Measurements from ENCODE around the gene NPEPL1.

DNA sequence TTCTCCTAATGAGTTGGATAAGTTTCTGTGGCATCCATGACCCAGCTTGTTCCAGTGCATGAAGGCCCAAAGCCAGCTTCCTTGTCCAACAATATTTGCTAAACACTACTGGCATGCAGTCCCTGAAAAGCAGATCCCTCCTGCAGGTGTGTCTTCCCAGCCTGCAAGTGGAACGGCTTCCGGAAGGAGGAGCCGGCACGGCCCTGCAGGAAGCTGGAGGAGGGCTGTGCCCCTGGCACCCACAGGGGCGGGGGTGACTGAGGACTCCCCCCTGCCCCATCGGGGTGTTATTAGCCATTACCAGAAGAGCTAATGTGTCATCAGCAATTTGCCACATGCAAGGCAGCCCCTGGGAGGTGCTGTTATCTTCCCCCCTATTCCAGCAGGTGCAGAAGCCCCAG lies 27.4 kb downstream of the NPEPL1 start:
- no peak for TF ChIP-seq TAF1 (IDR thresholded peaks at IDR 0.05; ENCODE audit: borderline replicate concordance, insufficient read depth, low read length)
- no peak for TF ChIP-seq POLR2AphosphoS5 (IDR thresholded peaks at IDR 0.05; ENCODE audit: low read depth, low read length)

Measured in PFSK-1 (cell line).